Large intestine (tissue), 12 donors: ENCODE data around the gene ZNF783. TPM values are rescaled to one million over a fixed set of nuclear protein-coding genes. Genes with fewer than 3 reads are reported as not detected.

ENCODE experiments used
- DNase-seq, 2 donors: peaks; one replicate each; pipeline versions ENCODE4 v3.0.0 to v3.0.0-alpha.2; 2013
- H3K27ac ChIP-seq: one replicate; pipeline ENCODE4 v1.5.1; 2013; ENCODE audit warnings: low read length
- H3K27me3 ChIP-seq: 2 replicates; pipeline ENCODE4 v1.6.1; 2013; ENCODE audit warnings: low read length; ENCODE audit not compliant: control insufficient read depth, insufficient read depth
- H3K36me3 ChIP-seq: 2 replicates; pipeline ENCODE4 v1.6.1; 2013; ENCODE audit warnings: low read length; ENCODE audit not compliant: control insufficient read depth, insufficient read depth
- H3K4me1 ChIP-seq: one replicate; pipeline ENCODE4 v1.6.1; 2013; ENCODE audit warnings: low read length; ENCODE audit not compliant: control insufficient read depth, insufficient read depth
- H3K4me3 ChIP-seq: one replicate; pipeline ENCODE4 v1.5.1; 2013; ENCODE audit warnings: low read length
- H3K9me3 ChIP-seq: one replicate; pipeline ENCODE4 v1.6.1; 2013; ENCODE audit warnings: mild to moderate bottlenecking, low read depth, low read length, moderate library complexity; ENCODE audit not compliant: control insufficient read depth
- WGBS: methylation state at CpG from one replicate; pipeline ENCODE4 v1.1.5; 2013; ENCODE audit warnings: low lambda C conversion rate; ENCODE audit not compliant: insufficient coverage; 5-methylcytosine and 5-hydroxymethylcytosine counted together
- long read RNA-seq, 11 donors: transcript quantifications; one replicate each; lab custom pipeline, GENCODE V29; 2026
- polyA plus RNA-seq: library from polyadenylated mRNA; unstranded; fragments of 120-200 nt; gene quantifications from one replicate; pipeline ENCODE4 v1.2.1, GENCODE V29; 2013

Gene ZNF783
- polyA plus RNA-seq, result 12.1 TPM
- long read RNA-seq, donor 1, result 0 reads
- long read RNA-seq, donor 2, result 0 reads
- long read RNA-seq, donor 3, result 0 reads
- long read RNA-seq, donor 4, result 0 reads
- long read RNA-seq, donor 5, result 0 reads
- long read RNA-seq, donor 6, result 0 reads
- long read RNA-seq, donor 7, full-length matches to known transcripts, result 1 of 1 reads
- long read RNA-seq, donor 7, partial matches to known transcripts, result 0 of 1 reads
- long read RNA-seq, donor 7, other reads (novel, unspliced or antisense), result 0 of 1 reads
- long read RNA-seq, donor 8, full-length matches to known transcripts, result 1 of 1 reads
- long read RNA-seq, donor 8, partial matches to known transcripts, result 0 of 1 reads
- long read RNA-seq, donor 8, other reads (novel, unspliced or antisense), result 0 of 1 reads
- long read RNA-seq, donor 9, result 0 reads
- long read RNA-seq, donor 10, result 0 reads
- long read RNA-seq, donor 11, result 0 reads

GRCh38 chr7:149261829-149262617 lies at the start of gene ZNF783:
ZNF783 (plus strand) TSS chr7:149262196; CDS start chr7:149262334, 138 bp downstream.
- H3K9me3 ChIP-seq, result peaks cover 3% of the 10 kb centered on the region
- WGBS, result no CpG with 5 or more reads among the region's 115 CpGs
- peaks cover 16% of the 10 kb centered on the region for H3K36me3 ChIP-seq
- H3K4me1 ChIP-seq, result peaks cover 5% of the 10 kb centered on the region
- H3K27ac ChIP-seq, result peak within 1 kb of the TSS; percentile 37
- peak within 1 kb of the TSS; percentile 48 for H3K4me3 ChIP-seq
- DNase-seq, result peak; percentile 86 to 95
- H3K27me3 ChIP-seq, result no peaks in the 10 kb centered on the region

- no peaks in the 10 kb centered on the region for H3K27me3 ChIP-seq
- DNase-seq, result no peak
- peaks cover 95% of the 10 kb centered on the region for H3K36me3 ChIP-seq
- no CpG with 5 or more reads among the region's 7 CpGs for WGBS
- H3K9me3 ChIP-seq, result no peaks in the 10 kb centered on the region
- H3K4me3 ChIP-seq, result no peak overlapping the region
- H3K27ac ChIP-seq, result no peak overlapping the region
- H3K4me1 ChIP-seq, result no peaks in the 10 kb centered on the region
These were observed 47.8 kb upstream of the ZNF783 start for GRCh38 chr7:149214020-149214720.

- no peak for DNase-seq
- H3K36me3 ChIP-seq, result peaks cover 87% of the 10 kb centered on the region
- H3K27ac ChIP-seq, result no peak overlapping the region
- no peaks in the 10 kb centered on the region for H3K27me3 ChIP-seq
- H3K9me3 ChIP-seq, result no peaks in the 10 kb centered on the region
- H3K4me3 ChIP-seq, result no peak overlapping the region
- WGBS, result no CpG with 5 or more reads among the region's 2 CpGs
- no peaks in the 10 kb centered on the region for H3K4me1 ChIP-seq
These were observed 45.6 kb upstream of the ZNF783 start for GRCh38 chr7:149216402-149216801.

- Histone ChIP-seq H3K4me1 (no peaks in the 10 kb centered on the region), H3K27ac (no peak overlapping the region), H3K36me3 (peaks cover 83% of the 10 kb centered on the region), H3K4me3 (no peak overlapping the region), H3K27me3 (no peaks in the 10 kb centered on the region), H3K9me3 (no peaks in the 10 kb centered on the region)
- WGBS, result 100% methylated on average over 1 of the region's 6 CpGs
- no peak for DNase-seq
These were observed 44.4 kb upstream of the ZNF783 start for GRCh38 chr7:149217570-149217969.

- Histone ChIP-seq H3K9me3 (no peaks in the 10 kb centered on the region), H3K4me1 (no peaks in the 10 kb centered on the region), H3K27ac (no peak overlapping the region), H3K36me3 (peaks cover 76% of the 10 kb centered on the region), H3K27me3 (no peaks in the 10 kb centered on the region), H3K4me3 (no peak overlapping the region)
- WGBS, result 60% methylated on average over 1 of the region's 10 CpGs
- no peak for DNase-seq
These were observed 43.3 kb upstream of the ZNF783 start for GRCh38 chr7:149218469-149219420.

- no peaks in the 10 kb centered on the region for H3K4me1 ChIP-seq
- 86% methylated on average over 3 of the region's 6 CpGs for WGBS
- H3K27me3 ChIP-seq, result no peaks in the 10 kb centered on the region
- H3K36me3 ChIP-seq, result peaks cover 68% of the 10 kb centered on the region
- no peak for DNase-seq
- peaks cover 8% of the 10 kb centered on the region for H3K9me3 ChIP-seq
- H3K27ac ChIP-seq, result no peak overlapping the region
- no peak overlapping the region for H3K4me3 ChIP-seq
These were observed 41.5 kb upstream of the ZNF783 start for GRCh38 chr7:149220534-149220933.

GRCh38 chr7:149223176-149223575 lies 38.8 kb upstream of the ZNF783 start:
- no peak overlapping the region for H3K27ac ChIP-seq
- no peak for DNase-seq
- peaks cover 8% of the 10 kb centered on the region for H3K9me3 ChIP-seq
- H3K4me3 ChIP-seq, result no peak overlapping the region
- no CpG with 5 or more reads among the region's 8 CpGs for WGBS
- peaks cover 49% of the 10 kb centered on the region for H3K36me3 ChIP-seq
- no peaks in the 10 kb centered on the region for H3K4me1 ChIP-seq
- H3K27me3 ChIP-seq, result no peaks in the 10 kb centered on the region

- Histone ChIP-seq H3K27me3 (no peaks in the 10 kb centered on the region), H3K27ac (no peak overlapping the region), H3K9me3 (peaks cover 8% of the 10 kb centered on the region), H3K36me3 (peaks cover 45% of the 10 kb centered on the region), H3K4me3 (no peak overlapping the region), H3K4me1 (no peaks in the 10 kb centered on the region)
- no CpG with 5 or more reads among the region's 39 CpGs for WGBS
- DNase-seq, result no peak
These were observed 38.2 kb upstream of the ZNF783 start for GRCh38 chr7:149223761-149224160.

- WGBS, result no CpG with 5 or more reads among the region's 37 CpGs
- H3K9me3 ChIP-seq, result peaks cover 8% of the 10 kb centered on the region
- H3K27me3 ChIP-seq, result no peaks in the 10 kb centered on the region
- no peak overlapping the region for H3K4me3 ChIP-seq
- no peaks in the 10 kb centered on the region for H3K4me1 ChIP-seq
- peaks cover 39% of the 10 kb centered on the region for H3K36me3 ChIP-seq
- no peak for DNase-seq
- H3K27ac ChIP-seq, result no peak overlapping the region
These were observed 37.6 kb upstream of the ZNF783 start for GRCh38 chr7:149224352-149224751.
